HG03139 (cell line): ENCODE results near the gene CUL1.

Source experiments
- ATAC-seq: cut with Tn5 transposase; IDR thresholded peaks from one replicate; pipeline ENCODE4 v1.9.1; 2021; ENCODE audit not compliant: unreplicated experiment

Gene CUL1

DNA sequence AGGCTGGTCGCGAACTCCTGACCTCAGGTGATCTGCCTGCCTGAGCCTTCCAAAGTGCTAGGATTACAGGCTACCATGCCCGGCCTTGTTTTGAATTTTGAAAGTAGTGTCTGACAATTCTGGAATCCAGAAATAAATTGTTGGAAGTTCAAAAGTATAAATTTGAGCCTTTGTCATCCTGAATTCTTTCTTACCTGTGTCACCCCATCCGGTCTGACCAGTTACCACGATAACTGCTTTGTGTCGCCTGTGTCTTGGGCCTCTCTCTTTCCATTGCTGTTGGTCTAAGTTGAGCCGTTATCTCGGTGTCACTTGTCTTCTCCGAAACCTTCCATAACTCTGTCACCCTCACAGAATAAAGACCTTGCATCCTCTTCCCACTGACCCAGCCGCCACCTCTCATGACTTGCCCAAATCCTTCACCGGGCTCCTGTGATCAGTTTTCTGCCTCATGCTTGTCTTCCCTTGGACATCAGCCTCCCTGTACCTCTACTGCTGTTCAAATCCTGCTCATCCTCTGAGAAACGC is 18.6 kb downstream of the CUL1 start:
- ATAC-seq: no peak

DNA sequence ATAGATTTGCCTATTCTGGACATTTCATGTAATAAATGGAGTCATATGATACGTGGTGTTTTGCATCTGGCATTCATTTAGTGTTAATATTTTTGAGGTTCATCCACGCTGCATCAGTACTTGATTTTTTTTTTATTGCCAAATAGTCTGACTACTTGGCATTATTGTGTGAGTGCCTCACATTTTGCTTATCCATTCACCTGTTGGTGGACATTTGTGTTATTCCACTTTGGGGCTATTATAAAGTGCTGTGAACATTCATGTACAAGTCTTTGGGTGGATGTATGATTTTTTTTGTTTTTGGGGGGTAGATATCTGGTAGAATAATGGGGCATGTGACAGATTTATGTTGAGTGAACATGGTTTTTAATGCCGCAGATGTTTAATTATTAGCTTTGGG is 19.7 kb downstream of the CUL1 start:
- ATAC-seq: no peak

DNA sequence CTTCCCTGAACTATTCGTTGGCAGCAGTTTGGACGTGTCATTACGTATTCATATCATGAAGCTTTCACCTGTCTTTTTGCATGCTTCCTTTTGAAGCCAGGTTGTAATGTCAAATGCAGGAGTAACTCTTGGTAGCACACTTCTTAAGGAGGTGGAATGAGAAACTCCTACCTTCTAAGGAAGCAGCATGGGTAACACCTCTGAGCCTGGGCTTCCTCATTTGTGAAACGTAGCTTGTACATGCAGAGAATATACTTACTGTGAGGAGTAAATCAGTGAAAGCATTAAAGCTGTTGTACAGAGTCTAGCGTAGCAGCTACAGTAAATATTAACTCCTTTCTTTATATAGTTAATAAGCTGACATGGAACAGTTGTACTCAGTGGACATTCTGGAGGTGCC is 21.1 kb downstream of the CUL1 start:
- no peak for ATAC-seq

DNA sequence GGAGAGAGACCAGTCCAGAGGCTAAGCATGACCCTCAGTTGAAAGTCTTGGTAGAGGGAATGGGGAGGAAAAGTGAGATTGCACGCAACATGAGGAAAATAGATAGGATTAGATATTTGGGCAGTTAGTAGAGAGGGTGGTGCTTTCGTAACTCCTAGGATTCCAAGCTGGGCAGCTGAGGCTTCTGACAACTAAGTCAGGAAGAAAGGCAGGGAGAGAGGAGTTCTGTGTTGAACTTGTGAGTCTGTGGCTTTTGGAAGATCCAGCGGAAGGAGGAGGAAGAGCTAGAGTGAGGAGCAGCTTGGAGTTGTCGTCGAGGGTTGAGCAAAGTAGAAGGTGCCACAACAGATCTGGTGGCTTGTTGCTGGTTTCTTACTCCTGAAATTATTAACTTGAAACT is 21.8 kb downstream of the CUL1 start:
- ATAC-seq: no peak

DNA sequence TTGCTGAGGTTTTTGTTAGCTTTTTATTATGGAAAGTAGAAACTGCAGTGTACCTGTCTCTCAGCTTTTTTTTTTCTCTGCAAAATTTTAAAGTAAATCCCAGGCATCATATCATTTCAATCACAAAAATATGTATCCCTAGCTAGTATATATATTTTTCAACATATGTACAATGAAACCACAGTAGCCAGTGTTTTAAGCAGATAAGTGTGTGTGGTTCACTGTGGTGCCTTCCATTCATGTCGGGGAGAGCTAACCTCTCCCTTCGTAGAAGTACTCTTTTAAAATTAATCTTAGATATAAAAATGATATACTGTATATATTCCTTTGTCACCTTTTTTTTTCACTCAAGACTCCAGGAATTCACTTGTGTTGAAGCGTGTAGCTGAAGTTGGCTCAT is 22.7 kb downstream of the CUL1 start:
- no peak for ATAC-seq

DNA sequence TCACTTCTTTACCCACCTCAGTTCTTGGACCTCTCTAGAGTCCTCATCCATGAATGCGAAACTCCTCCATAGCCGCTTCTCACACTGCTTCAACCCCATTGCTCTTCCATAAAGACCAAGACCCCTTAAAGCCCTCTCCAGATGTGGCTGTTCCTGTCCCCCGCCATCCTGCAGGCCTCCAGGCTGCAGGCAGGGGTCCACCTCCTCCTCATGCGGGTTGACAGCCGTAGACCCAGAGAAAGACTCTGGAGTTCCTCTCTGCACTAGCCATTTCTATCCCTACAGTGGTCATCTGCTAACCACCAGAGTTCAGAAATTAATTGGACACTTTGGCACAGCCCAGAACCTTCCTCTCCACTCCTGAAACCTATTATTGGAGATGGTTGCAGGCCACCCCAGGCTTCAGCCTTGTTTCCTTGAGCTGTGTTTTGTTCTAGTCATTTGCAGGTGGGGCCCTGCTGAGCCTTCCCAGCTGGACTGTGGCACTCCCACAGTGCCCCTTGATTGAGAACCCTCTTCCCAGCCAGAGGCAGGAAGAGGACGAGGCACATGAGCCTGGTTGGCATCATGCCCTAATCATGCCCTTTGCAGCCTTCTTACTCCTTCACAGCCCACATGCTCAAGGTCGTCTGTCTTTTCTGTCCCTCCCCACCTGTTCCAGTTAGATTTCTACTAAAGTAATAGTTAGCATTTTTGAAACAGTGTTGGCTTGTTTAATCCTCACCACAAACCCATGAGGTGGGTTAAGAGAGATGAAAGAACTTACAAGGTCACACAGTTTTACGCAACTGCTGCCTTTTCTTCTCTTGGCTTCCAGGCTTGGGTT is 23.9 kb downstream of the CUL1 start:
- no peak for ATAC-seq

DNA sequence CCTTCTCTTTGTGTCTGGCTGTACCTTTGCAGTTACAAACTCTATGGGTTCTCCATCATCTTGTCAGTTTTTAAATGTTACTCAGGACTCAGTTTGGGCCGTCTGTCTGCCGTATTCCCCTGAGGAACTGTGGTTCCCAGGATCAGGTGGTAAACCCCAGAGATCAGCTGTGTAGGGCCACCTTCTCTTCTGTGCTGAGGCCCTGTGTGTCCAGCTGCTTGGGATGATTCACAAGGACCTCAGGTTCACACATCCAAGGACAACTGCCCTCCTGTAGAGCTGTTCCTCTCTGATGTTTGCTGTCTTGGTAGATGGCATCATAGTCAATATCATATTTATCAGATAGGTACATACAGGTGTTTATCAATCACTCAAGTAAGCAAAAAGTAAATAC is 24.5 kb downstream of the CUL1 start:
- ATAC-seq: no peak

DNA sequence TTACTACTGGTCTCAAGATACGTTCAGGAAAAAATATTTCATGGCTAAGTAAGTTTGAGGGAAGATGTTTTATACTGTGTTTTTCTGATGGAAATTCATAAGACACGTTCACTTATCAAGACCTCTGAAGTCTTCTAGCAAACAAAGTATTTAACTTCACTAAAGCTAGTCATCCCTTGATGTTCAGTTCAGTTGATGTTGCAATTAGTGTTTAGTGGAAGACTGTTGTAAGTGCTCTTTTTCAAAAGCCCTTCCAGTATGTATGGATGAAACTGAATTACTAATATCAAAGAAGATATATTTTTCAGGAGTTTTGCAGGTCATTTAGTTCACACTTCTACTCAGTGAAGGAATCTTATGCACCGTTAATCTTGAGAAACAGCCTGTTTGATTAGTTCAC is 25.1 kb downstream of the CUL1 start:
- ATAC-seq: no peak

DNA sequence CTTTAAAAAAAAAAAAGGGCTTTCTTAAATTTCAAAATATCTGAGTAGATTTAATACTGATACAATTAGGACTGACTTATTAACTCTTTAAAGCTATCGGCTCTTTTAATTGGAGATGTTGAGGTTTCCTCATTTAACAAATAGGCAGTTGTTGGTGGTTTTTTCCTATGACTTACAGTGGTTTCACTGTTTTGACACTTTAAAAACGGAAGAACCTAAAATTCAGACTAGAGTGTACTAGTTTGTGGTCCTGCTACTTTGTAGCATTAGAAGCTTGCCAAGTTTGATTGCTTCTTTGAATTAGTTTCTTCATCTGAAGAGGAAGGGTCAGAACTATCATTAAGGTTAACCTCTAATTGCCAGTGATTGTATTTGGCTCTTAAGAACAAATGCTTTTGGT is 27.7 kb downstream of the CUL1 start:
- ATAC-seq: no peak

DNA sequence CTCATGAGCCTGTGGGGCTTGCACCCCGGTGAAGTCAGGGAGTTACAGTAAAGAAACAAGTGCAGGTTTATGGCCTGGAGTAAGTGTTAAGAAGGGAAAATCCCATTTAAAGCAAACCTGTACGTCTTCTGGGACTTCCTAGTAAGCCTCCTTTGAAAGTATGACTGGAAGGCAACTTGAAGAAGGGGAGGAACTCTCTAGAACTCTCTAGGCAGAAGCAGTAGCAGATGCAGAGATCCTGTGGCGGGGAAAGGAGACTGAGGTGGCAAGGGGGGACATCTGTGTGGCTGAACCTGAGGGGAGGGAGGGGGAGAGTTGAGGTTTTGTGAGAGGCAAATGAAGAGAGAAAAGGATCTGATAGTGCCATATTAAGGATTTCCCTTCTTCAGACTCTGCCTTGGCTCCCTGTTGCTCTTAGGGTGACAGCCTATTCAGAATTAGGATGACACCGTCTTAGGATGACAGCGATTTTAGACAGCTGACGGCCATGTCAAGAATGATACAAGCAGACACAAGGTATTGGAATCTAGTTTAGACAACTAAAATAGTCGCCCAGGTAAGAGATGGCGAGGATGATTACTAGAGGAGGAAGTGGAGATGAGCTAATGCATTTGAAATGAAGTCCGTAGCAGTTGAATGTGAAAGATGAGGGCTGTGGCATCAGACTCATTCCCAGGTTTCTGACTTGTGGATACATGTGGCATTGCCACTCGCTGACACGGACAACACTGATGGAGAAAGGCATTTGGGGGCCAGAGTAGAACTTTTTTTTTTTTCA is 29.0 kb downstream of the CUL1 start:
- ATAC-seq: no peak

DNA sequence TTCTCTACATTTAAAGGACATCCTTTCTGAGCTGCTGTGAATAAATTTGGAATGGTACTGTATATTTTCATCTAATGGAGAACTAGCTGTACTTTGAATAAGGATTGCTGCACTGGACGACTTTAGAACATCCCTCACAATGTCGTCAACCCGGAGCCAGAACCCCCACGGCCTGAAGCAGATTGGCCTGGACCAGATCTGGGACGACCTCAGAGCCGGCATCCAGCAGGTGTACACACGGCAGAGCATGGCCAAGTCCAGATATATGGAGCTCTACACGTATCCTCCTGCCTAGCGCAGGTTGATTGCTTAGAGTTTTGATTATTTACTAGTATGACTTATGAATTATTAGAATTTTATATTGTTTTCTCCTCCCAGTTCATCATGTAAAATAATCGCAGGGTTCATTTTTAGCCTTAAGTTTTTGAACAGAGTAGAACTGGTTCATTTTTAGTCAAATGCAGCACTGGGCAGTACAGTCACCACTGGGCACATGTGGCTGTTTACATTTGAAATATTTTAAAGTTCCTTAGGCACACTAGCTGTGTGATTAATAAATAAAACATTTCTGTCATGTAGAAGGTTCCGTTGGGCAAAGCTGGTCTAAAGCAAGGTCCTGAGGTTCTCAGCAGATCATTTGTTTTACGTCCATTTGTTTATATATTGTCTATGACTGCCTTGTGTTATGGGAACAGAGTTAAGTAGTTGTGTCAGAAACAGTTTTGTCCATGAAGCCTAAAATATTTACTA is 31.5 kb downstream of the CUL1 start:
- no peak for ATAC-seq

DNA sequence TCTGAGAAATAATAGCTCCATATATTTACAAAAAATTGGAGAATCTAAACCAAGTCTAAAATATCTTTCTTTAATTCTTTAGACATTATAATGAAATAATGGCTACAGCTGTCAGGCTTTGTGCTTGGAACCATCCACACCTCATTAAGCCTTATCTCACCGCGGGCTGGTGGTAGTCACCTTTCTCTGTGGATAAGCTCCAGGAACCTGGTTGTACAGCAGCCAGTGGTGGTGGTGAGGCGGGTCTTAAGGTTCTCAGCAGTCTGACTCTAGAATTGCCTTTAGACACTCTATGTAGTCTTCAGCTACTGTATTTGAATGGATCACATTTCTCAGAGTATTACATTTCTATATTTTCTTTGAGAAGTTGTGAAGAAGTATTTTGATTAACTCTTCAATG is 34.2 kb downstream of the CUL1 start:
- ATAC-seq: no peak

DNA sequence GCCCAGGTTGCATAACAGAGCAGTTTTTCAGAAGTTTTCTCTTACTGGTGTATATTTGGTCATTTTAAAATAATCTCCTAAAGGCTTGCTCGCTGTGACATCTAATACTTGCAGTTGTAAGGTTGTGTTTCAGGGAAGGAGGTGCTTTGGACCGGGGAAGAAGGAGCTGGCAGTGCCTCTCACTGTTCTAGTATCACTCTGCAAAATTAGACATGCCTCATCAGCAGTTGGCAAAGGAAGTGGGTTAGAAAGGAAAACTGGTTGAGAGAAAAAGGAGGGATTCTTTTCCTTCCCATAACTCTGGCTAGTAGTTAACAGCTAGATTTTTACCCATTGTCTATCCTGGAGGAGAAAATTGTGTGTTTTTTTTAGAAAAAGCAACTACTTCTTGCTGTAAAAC is 34.8 kb downstream of the CUL1 start:
- ATAC-seq: no peak

DNA sequence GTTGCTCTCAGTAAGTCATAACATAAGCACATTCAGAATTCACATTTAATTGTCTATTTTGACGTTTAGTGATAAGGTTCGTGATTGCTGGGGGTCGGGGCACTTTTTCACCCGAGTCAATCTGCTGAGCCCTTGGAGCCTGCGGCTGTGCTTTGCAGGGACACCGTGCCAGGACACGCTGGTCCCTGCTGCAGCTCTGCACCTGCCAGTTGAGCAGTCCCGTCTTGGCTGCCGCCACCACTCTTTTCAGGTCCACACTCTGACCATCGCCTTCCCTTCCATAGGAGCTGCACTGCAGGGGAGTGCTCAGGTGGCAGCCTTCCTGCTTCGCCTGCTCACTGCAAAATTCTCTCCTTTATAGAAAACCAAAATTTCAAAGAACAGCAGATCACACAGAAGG is 36.4 kb downstream of the CUL1 start:
- ATAC-seq: no peak

DNA sequence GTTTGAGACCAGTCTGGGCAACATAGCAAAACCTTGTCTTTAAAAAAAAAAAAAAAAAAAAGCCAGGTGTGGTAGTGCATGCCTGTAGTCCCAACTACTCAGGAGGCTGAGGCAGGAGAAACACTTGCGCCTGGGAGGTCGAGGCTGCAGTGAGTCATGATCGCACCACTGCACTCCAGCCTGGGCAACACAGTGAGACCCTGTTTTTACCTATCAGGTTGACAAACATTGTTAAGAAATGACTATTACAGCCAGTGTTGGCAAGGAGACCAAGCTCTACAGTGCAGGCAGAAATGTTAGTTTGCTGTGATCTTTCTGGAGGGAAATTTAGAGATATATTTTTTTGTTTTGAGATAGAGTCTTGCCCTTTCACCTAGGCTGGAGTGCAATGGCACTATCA is 37.3 kb downstream of the CUL1 start:
- ATAC-seq: no peak

DNA sequence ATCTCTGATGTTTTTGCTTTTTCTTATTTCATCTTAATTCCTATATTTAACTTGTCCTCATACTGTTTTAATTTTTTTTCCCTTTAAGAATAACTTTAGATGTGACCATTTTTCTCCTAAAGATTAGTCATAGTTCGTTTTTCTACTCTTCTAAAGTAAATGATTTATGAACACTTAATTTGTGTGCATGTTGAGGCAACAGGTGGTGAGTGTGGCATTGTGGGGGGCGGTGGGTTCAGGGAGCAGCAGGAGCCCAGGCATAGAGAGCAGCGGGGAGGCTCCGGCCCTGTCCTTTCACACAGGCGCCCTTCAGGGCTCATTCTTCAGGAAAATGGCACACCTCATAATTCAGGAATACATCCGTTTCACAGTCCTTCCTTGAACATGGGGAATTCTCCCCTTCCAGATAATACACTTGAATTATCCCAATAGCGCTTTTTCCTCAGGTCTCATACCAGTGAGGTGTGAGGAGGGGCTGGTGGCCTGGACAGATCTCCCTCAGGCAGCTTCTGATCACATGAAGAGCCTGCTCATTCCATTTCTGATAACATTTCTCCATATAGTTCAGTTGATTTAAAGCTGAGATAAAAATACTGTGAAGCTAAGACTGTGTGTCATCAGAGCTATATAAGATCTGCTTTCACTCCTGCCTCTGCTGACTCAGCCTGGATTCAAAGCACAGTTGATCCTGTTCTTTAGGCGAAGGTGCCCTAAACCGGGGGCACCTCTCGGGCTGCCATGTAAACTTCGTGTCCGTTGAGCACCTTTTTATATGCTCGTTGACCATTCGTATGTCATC is 40.2 kb downstream of the CUL1 start:
- ATAC-seq: no peak

DNA sequence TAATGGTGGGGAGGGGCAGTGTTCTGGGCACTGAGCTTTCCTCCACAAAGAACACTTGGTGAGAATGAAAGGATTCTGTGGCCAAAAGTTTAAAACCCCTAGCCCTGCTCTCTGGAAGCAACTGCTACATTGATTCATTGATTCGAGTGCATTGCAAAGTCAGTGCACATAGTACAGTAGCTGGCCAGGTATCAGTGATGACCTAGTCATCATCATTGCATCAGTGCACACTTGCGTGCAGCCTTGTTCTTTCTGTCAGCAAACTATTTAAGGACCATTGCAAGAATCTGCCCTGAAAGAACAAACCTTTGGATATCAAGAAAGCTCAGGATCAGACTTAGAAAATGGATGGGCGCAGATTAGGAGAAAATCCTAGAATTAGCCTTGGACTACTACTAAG is 47.4 kb downstream of the CUL1 start:
- ATAC-seq: no peak

DNA sequence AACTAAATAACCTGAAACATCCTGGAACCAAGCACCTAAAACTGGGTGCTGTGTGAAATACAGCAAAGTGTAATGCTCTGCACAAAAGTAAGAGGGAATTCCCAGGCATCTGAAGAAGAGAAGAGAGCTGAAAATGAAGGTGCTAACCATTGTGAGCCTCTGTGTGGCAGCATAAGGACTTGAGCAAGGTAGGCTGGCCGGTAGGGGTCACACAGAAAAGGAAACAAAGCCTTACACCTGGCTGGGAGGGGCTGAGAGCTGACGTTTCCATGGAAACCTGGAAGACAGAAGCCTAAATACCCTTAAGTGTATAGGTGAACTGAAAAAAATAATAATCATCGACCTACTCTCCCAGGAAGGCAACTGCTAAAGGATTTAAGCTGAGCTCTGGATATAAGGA is 48.6 kb downstream of the CUL1 start:
- ATAC-seq: no peak

DNA sequence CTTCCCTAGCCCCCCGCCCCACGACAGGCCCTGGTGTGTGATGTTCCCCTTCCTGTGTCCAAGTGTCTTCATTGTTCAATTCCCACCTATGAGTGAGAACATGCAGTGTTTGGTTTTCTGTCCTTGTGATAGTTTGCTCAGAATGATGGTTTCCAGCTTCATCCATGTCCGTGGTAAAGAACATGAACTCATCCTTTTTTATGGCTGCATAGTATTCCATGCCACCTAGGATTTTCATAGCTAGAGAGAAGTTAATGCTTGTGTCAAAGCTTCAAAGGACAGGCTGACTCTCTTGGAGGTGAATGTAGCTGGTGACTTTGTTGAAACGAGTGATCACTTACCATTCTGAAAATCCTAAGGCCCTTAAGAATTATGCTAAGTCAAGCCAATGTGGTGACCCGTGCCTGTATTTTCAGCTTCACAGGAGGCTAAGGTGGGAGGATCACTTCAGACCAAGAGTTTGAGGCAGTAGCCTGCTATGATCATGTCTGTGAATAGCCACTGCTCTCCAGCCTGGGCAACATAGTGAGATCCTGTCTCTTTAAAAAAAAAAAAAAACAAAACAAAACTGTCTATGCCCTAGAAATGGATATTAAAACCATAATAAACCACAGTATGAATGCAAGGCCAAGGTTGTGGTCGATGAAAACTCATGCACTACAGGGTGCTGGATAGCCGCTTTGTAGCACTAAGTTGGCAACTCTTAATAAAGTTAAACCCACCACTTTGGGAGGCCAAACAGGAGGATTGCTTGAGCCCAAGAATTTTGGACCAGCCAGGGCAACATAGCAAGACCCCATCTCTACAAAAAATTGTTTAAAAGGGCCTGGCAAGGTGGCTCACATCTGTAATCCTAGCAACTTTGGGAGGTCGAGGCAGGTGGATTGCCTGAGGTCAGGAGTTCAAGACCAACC is 52.0 kb downstream of the CUL1 start:
- ATAC-seq: no peak

DNA sequence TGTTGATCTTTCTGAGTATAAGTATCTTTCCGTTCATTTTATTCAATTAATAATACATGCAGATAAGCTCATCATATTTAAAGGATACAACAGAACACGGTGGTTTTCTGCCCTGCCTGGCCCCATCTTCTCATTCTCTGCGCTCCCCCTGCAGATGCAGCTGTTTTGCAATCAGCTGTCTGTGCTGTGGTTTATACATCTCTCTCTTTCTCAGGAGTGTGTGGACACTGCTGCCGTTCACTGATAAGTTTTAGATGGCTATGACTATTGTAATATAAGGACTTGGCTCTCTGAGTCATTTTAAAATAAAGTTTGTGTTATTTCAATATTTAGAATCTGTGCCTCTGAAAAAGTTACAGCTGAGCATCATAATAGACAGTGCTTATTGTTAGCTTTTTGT is 54.5 kb downstream of the CUL1 start:
- ATAC-seq: no peak
